Measurements from ENCODE around the gene FUT8.

The FUT8 gene

DNA sequence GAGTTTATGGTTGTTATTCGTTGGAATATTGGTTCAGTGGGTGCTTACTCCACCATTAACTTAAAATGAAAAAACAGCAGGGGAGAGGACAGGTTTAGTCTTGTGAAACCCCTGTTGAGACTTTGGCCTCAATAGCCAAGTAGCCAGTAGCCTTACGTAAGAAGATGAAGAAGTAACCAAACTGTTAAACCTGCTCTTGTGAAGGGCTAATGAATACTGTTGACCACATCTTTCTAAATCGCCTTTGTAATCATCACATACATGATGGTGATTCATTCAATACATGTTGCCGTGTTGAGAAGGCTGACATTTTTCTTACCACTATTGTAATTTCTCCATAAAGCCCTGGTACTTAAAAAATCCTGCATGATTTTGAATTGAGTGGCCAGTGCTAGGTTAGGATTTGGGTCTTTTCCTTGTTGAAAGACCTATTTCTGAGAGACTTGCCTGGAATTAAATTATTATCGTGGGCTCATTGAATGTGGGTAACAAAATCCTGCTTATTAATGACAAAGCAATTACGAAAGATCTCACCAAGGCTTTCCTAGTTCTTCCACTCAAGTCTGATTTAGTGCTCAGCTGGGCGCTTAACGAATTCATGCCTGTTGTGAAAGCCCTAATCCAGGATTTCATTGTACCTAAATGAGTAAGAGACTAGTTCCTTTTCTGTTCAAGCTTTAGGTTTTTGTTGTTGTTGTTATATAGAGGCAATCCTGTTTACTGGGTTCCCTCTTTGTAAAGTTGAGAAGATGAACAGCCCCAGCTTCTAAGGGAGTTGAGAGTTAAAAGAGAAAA, 333.1 kb downstream of the FUT8 start:
- DNase-seq (ENCODE audit: extremely low read depth, low read depth), result no peak
- TF ChIP-seq, protein P1, sequence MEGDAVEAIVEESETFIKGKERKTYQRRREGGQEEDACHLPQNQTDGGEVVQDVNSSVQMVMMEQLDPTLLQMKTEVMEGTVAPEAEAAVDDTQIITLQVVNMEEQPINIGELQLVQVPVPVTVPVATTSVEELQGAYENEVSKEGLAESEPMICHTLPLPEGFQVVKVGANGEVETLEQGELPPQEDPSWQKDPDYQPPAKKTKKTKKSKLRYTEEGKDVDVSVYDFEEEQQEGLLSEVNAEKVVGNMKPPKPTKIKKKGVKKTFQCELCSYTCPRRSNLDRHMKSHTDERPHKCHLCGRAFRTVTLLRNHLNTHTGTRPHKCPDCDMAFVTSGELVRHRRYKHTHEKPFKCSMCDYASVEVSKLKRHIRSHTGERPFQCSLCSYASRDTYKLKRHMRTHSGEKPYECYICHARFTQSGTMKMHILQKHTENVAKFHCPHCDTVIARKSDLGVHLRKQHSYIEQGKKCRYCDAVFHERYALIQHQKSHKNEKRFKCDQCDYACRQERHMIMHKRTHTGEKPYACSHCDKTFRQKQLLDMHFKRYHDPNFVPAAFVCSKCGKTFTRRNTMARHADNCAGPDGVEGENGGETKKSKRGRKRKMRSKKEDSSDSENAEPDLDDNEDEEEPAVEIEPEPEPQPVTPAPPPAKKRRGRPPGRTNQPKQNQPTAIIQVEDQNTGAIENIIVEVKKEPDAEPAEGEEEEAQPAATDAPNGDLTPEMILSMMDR (IDR thresholded peaks at IDR 0.05; ENCODE audit: low read depth, low read length), result no peak

DNA sequence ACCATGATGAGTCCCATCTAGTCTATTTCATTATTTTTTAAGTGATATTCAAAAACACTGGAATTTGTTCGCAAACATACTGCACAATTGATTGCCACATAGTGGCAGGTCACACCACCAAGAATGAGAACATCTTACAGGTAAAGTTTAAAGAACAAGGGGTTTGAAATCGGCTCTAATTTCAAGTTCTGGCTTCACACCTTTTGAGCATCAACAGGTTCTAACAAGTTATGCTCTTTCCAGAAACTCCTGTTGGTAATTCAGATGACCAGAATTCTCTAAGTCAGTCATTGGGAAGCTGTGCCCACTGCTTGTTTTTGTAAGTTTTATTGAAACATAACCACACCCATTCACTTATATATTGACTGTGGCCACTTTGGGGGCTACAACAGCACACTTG, 336.3 kb downstream of the FUT8 start:
- TF ChIP-seq, protein P1 (IDR thresholded peaks at IDR 0.05; ENCODE audit: low read depth, low read length), result no peak

DNA sequence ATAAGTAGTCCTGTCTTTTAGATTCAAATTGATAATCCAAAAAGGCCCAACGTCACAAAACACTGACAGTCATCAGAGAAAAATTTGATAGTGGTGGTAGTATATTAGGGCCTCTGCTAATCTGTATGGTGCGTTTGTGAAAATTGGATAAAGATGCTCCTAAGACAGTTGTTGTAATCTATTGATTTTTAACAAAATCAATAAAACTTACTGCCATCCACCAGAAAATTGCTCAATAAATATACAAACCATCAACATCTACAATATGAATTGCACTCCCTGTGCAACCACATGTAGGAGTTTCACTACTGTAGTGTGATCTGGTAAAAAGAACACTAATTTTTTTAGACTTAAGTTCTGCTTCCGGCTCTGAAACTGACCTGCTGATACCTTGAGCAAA, 336.8 kb downstream of the FUT8 start:
- no peak for DNase-seq (ENCODE audit: extremely low read depth, low read depth)
- TF ChIP-seq, protein P1 (IDR thresholded peaks at IDR 0.05; ENCODE audit: low read depth, low read length), result no peak

More for the DNA sequence above, 336.3 kb downstream of the FUT8 start:
- DNase-seq (ENCODE audit: extremely low read depth, low read depth), result no peak

DNA sequence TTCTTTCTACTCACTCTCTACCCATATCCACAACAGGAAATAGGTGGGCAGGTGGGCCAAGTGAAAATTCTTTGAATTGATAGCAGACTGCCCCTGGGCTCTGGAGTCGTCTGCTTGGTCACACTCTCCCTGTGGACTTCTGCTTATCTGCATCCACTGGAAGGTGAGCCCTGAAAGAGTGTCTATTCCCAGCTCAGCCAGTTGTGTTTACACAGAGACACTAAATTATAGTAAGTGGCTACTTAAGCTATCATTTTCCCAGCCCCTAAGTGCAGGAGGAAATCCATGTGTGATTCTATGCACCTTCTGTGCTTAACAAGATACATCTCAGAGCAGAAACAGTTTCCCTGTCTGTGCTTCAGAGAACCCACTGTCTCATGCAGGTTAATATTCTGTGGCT, 338.4 kb downstream of the FUT8 start:
- TF ChIP-seq, protein P1 (IDR thresholded peaks at IDR 0.05; ENCODE audit: low read depth, low read length), result no peak
- DNase-seq (ENCODE audit: extremely low read depth, low read depth), result no peak

DNA sequence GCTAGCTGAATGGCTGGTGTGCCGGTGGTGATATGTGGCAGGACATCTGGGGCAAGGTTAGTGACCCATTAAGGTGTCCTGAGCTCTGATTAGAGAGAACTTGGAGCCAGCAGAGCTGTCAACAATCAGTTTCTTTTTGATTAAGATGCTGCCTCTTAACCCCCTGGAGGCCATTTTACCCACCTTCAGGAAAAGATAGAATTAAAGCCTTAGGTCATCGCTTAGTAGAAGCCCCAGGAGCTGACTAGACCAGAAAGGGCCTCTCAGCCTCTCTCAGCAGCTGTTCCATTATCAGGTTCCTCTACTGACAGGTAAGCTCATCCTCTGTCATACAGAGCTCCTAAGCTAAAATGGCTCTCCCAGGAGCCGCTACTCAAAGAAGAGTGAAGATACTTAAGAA, 339.0 kb downstream of the FUT8 start:
- TF ChIP-seq, protein P1 (IDR thresholded peaks at IDR 0.05; ENCODE audit: low read depth, low read length), result no peak
- no peak for DNase-seq (ENCODE audit: extremely low read depth, low read depth)

DNA sequence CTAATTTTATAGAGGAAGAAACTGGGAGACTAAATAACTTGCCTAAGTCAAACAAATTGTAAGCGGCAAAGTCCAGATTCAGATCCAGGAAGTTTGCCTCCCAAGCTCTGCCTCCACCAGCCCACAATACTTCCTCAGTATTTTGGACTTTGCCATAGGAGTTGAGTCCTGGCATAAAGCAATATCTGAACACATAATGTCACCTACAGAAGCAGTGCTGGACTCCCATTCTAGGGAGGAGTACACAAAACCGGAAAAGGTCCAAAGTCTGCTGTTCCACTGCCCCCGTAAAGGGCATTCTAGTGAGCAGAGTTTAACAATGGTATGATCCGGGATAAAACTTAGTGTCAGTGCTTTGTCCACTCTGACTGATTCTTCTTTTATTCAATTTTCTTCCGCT, 340.5 kb downstream of the FUT8 start:
- DNase-seq (ENCODE audit: extremely low read depth, low read depth), result no peak
- TF ChIP-seq, protein P1 (IDR thresholded peaks at IDR 0.05; ENCODE audit: low read depth, low read length), result no peak

DNA sequence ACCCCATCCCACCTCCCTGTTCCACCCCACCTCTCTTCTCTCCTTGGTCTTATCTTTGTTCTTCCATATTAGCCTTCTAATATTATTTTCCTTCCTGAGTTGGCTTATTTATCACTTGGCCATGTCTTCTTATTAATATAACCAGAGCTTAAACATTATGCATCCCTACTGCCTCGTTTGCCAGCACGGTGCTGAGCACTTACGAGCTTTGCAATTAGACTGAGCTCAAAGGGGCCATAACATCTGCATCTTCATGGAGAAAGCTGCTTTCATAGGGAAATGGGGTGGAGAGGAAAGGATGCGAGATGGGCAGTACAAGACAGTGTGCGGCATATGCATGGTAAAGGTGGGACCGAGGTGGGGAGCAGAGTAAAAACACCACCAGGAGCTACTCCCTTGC, 342.8 kb downstream of the FUT8 start:
- DNase-seq (ENCODE audit: extremely low read depth, low read depth), result no peak
- TF ChIP-seq, protein P1 (IDR thresholded peaks at IDR 0.05; ENCODE audit: low read depth, low read length), result no peak
